C4-2B (cell line): ENCODE data around the gene MICA.

ENCODE experiments used
- CTCF ChIP-seq: fragments of 450-650 bp; conservative IDR thresholded peaks from 2 replicates; pipeline ENCODE4 v1.5.1; 2017; ENCODE audit warnings: mild to moderate bottlenecking
- ZFX ChIP-seq: fragments of 450-650 bp; IDR thresholded peaks from 2 replicates; pipeline ENCODE4 v1.6.1; 2017

DNA sequence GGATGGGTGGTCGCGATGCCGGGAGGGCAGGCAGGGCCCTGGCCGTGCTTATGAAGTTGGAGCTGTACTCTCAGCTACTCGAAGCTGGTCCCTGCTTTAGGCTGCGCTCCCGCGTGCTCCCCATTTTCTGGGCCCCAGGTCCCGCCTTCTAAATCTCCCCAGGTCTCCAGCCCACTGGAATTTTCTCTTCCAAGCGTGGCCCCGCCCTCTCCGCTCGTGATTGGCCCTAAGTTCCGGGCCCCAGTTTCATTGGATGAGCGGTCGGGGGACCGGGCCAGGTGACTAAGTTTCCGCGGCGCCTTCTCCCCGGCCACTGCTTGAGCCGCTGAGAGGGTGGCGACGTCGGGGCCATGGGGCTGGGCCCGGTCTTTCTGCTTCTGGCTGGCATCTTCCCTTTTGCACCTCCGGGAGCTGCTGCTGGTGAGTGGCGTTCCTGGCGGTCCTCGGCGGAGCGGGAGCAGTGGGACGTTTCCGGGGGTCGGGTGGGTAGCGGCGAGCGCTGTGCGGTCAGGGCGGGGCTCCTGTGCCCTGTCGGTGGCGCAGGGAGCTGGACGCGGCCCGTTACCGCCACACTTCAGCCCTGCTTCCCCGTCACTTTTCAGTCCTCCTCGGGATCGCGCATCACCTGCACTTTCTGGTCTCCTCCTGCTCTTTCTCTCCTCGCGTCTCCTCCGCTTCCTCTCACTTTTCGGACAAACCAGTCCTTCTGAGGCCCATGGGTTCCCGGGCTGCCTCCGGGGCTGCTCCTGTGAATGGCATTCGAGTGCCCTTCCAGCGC, at the start of gene MICA:
- TF ChIP-seq CTCF: no peak; the same call in 1 of the 2 replicates
- TF ChIP-seq ZFX: peak; percentile 63
